Measurements from ENCODE around the gene CTNNA3. TPM values are rescaled to one million over a fixed set of nuclear protein-coding genes. Genes with fewer than 3 reads are reported as not detected.

The CTNNA3 gene
- total RNA-seq, 1 experiment from 2014 or later = not detected

DNA sequence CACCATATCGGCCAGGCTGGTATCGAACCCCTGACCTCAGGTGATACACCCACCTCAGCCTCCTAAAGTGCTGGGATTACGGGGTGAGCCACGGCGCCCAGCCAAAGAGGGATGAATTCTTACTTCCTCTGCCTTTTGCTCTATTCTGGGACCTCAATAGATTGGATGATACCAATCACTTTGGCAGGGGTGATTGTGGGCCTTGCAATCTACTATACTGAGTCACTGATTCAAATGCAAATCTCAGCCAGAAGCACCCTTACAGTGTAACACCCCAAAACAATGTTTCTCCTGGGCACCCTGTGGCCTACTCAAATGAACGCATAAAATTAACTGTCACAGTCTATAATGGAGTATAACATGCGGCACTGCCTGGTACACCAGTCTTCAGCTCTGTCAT is 1366.8 kb downstream of the CTNNA3 start:
- DNase-seq (ENCODE audit: low read depth) = no peak

DNA sequence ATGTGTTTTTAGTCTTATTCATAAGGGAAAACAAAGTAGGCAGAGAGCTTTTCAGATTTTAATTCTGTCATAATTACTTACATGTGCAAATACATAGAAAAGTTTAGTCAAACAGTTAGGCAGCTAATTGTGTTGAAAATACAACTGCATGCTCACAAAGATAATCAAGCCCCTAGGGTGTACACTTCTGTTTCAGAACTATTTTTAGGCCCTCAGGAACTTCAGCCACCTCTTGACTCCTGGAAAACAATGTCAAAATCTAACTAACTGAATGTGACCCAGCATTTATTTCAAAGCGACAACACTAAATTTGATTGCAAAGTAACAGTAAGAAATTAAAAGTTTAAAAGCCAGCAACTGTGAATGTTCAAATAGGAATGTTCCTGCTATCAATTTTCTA is 1369.1 kb downstream of the CTNNA3 start:
- no peak for DNase-seq (ENCODE audit: low read depth)

- no peak for DNase-seq (ENCODE audit: low read depth)
Measured at GRCh38 chr10:66322777-66323176, 1373.2 kb downstream of the CTNNA3 start.

DNA sequence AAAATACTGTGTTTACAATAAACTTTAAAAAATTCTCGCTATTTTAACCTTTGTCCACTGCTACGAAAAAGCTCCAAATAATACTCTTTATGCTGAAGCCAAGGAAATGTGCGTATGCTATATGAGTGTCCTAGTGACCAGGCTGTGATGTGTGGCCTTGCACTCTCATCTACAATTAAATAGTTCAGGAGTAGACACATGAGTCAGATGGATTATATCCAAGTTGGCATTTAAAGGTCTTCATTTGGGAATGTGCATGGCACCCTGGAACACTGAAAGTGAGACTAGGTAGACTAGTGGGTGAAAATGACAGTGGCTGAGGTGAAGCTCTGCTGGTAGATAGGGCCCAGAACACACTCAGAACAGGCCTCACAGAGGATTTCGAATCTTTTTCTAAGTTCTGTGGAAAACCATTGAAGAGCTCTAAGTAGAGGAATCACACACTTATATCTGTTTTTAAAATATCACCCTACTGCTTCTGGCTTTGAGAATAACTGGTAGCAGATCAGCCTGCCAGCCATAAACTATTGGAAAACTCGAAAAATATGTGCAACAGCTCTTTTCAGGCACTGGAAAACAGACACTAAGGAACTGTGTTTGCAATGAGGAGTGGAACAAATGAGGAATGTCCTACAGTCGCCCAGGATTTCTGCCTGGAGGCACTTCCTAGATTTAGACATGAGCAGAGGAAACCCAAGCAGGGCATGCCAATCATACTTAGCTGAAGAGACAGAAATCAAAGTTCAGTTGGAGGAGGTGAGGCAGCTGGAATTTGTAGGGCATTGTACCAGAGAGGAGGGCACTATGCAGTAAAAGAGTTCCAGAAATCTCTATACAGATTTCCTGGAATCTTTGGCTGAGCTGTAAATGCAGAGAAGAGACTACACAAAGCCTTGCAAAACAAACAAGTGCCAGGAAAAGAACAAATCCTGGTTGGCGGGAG is 1374.0 kb downstream of the CTNNA3 start:
- DNase-seq (ENCODE audit: low read depth) = peak; percentile 3

DNA sequence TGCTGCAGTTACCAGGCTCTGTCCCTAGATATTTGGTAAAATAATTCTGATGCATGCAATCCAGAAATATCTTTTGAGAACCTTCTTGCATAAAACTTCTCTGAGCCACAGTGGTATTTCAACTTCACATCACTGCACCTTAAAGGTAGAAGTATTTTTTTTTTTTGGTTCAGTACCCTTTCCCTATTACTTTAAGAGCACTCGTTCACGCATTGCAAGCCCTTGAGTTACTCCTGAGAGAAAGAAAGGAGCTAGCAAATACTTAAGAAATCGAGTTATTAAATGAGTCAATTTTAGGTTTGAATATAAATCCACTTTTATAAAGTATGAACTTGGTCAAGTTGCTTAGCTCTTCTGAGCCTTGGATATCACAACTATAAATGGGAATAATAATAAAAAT is 1377.2 kb downstream of the CTNNA3 start:
- DNase-seq (ENCODE audit: low read depth) = no peak

- no peak for DNase-seq (ENCODE audit: low read depth)
Measured at GRCh38 chr10:66307826-66308225, 1388.2 kb downstream of the CTNNA3 start.

- no peak for DNase-seq (ENCODE audit: low read depth)
Measured at GRCh38 chr10:66301078-66301477, 1394.9 kb downstream of the CTNNA3 start.

DNA sequence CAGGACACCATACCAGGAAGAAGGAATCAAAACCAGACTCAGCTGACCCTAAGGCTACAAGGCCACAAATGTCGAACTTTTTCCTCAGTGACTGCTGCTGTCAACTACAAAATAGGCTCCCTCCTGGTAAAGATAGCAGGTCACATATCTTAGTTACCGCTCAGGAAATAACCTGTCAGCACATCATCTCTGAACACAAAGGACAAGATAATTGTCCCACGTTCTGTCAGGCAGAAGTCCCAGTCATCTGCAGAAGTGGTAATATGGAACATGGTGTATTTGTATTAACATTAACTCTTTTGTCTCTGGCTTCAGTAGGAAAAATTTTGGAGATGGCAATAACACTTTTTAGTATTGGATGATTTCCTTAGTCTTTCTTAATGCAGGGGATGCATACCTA is 1400.4 kb downstream of the CTNNA3 start:
- DNase-seq (ENCODE audit: low read depth) = no peak

DNA sequence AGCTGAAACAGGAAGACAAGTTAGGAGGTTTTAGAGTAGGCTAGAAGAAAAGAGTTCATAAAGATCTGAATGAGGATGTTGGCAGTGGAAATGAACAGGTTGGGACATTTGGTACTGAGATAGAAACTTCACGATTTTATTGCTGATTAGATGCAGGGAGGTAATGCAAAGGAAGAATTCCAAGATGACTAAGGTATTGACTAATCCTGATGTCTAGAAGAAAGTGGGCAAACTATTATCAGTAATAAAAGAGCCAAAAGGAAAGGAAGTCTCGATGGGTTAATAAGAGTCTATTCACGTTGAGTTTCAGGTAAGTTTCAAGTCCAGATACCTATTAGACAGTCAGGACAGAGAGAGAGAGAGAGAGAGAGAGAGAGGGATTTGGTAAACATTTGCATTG is 1401.5 kb downstream of the CTNNA3 start:
- no peak for DNase-seq (ENCODE audit: low read depth)

DNA sequence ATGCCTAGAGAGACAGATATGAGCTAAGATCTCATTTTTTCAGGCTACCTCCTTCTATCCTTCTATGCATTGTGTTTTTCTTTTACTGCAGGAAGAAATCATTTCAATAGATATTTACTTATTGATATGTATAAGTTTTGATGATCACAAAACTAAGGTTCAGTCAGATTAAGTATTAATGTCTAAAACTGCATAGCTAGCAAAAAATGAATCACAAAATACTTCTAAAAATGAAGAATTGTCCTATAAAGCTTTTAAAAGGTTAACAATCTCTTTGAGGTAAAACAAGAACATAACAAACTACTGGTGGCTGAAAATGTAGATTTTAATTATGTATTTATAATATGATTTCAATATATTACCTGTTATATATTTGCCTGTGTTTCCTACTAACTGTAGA is 1403.1 kb downstream of the CTNNA3 start:
- DNase-seq (ENCODE audit: low read depth) = no peak

- DNase-seq (ENCODE audit: low read depth) = no peak
Measured at GRCh38 chr10:66292456-66292855, 1403.5 kb downstream of the CTNNA3 start.

GRCh38 chr10:66291133-66291532 is 1404.9 kb downstream of the CTNNA3 start:
- DNase-seq (ENCODE audit: low read depth) = no peak

- DNase-seq (ENCODE audit: low read depth) = no peak
Measured at GRCh38 chr10:66284621-66285020, 1411.4 kb downstream of the CTNNA3 start.

GRCh38 chr10:66283874-66284464 is 1412.0 kb downstream of the CTNNA3 start:
- DNase-seq (ENCODE audit: low read depth) = no peak

DNA sequence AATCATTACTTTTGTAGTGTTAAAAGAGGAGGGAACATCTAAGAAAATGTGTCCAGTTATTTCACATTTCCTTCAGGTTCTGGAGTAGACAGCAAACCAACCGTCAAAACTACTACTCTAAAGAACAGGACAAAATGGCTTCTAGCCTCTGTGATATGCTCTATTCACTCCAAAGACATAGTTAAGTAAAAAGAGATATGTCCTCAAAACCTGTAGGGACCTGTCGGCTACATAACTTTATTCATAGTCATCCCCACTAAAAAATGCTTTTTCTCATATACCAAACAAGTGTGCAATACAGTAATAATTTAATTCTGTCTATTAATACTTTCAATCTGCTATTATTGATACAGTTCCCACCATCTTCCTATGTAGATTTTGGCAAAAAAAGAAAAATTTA is 1412.9 kb downstream of the CTNNA3 start:
- DNase-seq (ENCODE audit: low read depth) = no peak

GRCh38 chr10:66281327-66281726 is 1414.7 kb downstream of the CTNNA3 start:
- no peak for DNase-seq (ENCODE audit: low read depth)

- no peak for DNase-seq (ENCODE audit: low read depth)
Measured at GRCh38 chr10:66277481-66277880, 1418.5 kb downstream of the CTNNA3 start.

DNA sequence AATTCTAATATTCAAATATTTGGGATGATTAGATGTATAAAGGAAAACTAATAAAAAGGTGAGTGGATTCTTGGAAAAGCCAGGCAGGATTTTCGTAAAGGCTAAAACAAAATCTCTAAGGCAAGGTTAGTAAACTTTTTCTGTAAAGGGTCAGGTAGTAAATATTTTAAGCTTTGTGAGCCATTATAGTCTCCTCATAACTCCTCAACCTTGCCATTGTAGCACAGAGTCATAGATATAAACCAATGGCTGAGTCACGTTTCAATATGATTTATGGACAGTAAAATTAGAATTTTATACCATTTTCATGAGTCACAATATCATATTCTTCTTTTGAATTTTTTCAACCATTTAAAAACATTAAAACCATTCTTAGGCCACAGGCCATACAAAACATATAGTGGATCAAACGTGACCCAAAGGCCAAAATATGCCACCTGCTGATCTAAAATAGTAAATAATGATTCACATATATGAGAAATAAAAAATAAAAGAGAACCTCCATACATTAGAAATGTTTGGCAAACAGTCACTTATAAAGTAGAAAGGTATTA is 1422.0 kb downstream of the CTNNA3 start:
- DNase-seq (ENCODE audit: low read depth) = no peak

DNA sequence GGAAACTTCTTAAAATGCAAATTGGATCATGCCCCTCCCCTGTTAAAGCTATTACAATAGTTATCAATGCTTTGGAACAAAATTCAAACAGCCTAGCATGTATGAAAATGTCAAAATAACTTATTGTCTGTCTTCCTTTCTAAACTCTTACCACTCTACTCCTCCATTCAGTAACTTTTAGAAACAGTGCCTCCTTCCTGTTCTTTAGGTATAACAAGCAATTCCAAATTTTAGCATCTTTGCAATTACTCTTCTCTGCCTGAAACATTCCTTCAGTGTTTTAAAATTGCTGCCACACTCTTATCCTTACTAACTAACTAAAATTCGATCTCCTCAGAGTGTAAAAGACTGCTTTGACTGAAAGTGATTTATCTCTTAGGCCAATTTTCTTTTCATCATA is 1430.6 kb downstream of the CTNNA3 start:
- DNase-seq (ENCODE audit: low read depth) = no peak

DNA sequence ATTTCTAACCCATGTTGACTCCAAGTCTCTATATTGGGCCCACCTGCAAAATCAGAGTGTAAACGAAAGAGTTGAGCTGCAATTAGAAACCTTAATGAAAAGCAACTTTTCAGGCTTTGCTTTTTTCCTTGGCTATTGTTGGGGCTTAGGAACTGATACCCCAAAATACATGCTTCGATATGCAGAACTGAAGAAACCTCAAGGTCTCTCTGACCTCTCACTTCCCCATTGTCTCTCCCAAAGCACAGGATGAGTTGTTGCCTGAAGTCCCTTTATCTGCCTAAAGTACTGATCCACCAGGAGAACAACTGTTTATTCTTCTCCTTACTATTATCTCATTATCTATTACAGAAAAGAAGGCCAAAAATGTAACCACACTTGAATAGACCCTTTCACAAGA is 1436.2 kb downstream of the CTNNA3 start:
- no peak for DNase-seq (ENCODE audit: low read depth)

GRCh38 chr10:66258693-66259092 is 1437.3 kb downstream of the CTNNA3 start:
- no peak for DNase-seq (ENCODE audit: low read depth)

DNA sequence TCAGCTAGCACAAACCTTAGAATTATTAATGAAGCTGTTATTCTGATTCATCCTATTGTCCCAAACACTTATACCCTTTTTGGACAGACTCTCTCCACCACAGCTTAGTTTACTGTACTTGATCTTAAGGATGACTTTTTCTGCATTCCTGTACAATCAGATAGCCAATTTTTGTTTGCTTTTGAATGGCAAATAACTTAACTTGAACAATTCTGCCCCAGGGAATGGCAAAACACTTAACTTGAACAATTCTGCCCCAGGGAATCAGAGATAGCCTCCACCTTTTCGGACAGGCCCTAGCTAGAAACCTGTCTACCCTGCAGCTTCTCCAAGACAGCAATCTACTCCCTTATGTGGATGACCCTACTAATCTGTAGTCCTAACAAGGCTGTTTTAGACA is 1438.2 kb downstream of the CTNNA3 start:
- no peak for DNase-seq (ENCODE audit: low read depth)

DNA sequence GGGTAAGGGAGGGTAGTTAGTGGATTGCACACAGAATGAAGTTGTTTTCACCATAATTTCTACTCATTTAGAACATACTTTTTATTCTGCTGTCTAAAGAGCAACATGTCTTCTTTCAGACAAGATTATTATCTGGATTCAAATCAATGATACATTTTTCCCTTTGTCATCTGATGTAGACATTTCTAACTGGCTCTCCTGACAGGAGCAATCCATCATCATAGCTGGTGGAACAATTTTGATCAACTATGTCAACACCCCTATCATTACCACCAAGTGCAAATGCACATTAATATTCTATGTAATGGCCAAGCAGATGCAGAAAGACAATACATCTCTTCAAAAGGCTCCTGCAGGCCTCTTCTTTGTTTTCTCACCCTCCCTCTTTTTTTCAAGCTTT is 1443.0 kb downstream of the CTNNA3 start:
- DNase-seq (ENCODE audit: low read depth) = no peak
